HG02981 (cell line): ENCODE measurements around the gene DAPK1.

Source experiments
- ATAC-seq: cut with Tn5 transposase; IDR thresholded peaks from one replicate; pipeline ENCODE4 v1.9.1; 2021; ENCODE audit warnings: mild to moderate bottlenecking, moderate library complexity; ENCODE audit not compliant: unreplicated experiment

DAPK1 gene

DNA sequence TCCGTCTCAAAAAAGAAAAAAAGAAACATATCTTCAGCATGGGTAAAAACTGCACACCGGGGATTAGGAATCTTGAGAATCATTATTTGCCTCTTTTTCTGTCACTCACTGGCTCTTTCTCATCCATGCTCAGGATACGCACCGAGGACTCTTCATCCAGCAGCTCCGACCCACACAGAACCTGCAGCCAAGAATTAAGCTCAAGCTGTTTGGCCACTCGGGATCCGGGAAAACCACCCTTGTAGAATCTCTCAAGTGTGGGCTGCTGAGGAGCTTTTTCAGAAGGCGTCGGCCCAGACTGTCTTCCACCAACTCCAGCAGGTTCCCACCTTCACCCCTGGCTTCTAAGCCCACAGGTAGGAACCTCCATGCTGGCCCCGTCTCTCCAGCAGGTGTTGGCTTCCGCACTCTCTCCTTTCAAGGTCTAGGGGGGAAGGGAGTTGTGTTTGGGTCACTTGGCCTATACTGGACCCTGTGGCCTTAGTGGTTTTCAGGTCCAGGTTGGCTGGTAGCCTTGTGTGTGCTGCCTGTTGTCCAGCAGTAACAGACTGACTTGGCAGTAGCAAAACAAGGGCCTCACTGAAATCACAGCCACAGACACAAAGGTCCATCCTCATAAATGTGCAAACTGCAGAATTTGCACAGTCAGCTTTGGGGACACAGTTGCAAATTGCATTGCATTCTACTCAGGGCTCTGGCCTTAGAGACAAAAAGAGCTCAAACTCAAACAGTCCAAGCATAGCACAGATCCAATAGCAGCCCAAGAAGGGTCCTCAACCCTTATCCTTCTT is 183.8 kb downstream of the DAPK1 start:
- no peak for ATAC-seq

- ATAC-seq = no peak
Measured at GRCh38 chr9:87682085-87682484, 184.4 kb downstream of the DAPK1 start.

GRCh38 chr9:87682618-87683017 is 185.0 kb downstream of the DAPK1 start:
- no peak for ATAC-seq

DNA sequence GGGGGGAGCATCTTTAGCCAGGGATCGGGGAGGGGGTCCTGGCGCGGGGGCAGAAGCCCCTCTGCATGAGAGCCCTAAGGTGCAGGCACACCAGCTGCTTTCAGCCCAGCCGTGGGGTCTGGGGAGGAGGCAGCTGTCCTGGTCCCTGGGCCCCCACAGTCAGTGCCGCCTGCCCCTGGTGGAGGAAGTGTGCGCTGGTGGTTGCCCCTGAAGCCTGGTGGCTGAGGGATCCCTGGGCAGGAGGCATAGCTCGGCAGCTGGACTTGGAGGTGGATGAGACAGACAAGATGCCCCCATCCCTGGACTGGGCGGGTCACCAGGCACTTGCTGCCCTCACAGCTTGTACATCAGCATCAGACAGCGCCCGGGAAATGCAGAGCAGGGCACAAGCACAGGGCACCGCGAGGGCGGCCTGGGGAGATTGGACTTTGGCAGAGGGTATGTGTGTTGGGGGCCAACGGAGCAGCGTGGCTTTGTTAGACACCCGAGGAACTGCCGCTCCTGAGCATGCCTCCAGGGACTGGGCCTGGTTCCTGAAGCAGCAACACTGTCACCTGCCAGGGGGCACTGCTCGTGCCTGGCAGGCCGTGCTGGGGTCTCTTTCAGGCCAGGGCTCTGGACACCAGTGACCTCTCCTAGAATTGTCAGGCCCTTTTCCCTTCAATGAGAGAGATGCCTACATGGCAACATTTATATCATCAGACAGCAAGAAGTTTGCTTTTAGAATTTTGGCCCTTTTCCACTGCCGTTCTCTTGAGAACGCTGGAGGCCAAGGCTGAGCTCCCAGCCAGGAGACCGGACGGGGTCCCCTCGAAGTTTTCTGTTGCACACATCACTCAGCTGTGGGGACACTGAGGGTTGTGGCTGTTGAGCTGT is 186.3 kb downstream of the DAPK1 start:
- ATAC-seq = no peak

GRCh38 chr9:87684627-87685219 is 187.1 kb downstream of the DAPK1 start:
- no peak for ATAC-seq

- no peak for ATAC-seq
Measured at GRCh38 chr9:87685441-87685840, 187.8 kb downstream of the DAPK1 start.

GRCh38 chr9:87685871-87686519 is 188.3 kb downstream of the DAPK1 start:
- no peak for ATAC-seq

DNA sequence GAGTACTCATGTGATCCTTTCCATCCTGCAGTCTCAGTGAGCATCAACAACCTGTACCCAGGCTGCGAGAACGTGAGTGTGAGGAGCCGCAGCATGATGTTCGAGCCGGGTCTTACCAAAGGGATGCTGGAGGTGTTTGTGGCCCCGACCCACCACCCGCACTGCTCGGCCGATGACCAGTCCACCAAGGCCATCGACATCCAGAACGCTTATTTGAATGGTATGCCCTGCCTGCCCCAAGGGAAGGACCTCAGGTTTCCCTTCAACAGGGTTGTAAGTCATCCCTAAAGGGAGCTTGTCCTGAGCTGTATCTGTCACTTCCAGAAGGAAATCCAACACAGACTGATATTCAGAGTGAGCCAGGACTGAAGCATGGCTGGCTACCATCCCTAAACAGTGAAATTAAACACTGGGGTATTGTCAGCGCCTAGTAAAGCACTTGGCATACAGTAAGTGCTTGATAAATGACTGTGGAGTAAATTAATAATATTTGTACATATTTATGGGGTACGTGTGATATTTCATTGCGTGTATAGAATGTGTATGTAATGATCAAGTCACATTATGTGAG is 188.9 kb downstream of the DAPK1 start:
- ATAC-seq = no peak

DNA sequence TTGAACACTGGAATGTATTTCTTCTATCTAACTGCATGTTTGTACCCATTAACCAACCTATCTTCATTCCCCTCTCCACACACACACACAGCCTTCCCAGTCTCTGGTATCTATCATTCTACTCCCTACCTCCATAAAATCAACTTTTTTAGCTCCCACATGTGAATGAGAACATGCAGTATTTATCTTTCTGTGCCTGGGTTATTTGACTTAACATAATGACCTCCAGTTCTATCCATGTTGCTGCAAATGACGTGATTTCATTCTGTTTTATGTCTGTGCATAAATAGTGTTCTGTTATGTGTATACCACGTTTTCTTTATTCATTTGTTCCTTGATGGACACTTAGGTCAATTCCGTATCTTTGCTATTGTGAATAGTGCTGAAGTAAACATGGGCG is 189.5 kb downstream of the DAPK1 start:
- ATAC-seq = no peak

DNA sequence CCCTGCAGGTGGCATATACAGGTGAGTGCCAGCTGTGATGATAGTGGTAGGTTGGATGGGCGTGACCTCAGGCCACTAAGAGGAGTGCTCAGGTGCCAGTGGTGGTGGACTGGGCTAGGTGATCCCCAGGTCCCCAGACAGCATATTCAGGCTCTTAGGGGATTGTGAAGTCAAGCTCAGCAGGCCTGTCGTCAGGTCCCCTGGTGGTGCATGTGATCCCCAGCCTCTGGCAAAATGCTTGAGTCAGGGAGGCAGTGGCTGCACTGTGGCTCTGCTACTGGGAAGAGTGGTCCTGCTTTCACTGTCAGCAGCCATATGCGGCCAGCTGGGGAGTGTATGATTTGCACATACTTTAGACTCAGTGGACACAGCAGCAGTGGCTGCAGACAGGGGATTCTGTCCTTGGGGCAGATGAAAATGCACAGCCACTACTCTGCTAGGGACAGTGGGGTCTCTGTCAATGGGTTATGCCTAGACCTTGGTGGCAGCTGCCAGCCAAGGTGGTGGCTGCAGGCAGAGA is 196.6 kb downstream of the DAPK1 start:
- no peak for ATAC-seq

GRCh38 chr9:87695523-87695922 is 197.9 kb downstream of the DAPK1 start:
- ATAC-seq = no peak

DNA sequence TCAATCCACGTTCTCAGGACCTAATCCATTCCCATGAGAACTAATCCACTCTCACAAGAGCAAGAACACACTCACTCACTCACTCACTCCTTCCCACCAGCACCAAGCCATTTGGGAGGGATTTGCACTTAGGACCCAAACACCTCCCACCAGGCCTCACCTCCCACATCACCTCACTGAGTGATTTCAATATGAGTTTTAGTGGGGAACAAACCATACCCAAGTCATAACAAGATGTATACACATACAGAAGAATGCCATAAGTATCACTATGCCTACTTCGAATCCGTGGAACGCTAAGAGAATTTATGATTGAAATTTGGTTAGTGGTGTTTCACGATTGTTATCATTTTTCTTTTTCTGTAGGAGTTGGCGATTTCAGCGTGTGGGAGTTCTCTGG is 199.0 kb downstream of the DAPK1 start:
- no peak for ATAC-seq

DNA sequence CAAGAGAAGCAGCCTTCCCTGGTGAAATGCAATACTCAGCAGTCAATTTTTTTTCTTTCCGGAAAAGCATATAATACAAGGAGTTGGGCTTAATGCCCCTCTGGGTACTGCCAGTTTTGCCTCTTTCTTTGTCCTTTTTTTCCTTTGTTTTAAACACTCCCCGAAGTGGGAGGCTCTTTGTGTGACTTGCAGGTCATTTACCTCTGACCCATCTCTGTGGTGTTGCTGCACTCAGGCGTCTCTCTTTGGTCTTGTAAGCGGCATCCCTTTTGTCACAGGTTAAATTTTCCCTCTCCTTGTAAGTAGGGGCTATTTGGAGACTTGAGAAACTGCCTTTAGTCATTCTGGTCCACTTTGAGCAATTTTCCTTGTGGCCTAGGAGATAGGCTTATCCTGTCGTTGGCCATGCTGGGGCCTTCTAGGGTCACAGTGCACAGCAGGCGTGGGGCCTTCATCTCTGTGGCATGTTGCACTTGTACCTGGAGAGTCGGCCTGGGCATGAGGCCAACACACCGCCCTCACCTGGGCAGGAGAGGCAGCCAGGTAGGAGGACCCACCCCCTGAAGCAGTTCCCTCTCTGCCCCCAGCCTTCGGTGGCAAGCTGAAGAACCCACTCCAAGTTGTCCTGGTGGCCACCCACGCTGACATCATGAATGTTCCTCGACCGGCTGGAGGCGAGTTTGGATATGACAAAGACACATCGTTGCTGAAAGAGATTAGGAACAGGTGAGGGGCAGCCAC is 200.6 kb downstream of the DAPK1 start:
- ATAC-seq = no peak

DNA sequence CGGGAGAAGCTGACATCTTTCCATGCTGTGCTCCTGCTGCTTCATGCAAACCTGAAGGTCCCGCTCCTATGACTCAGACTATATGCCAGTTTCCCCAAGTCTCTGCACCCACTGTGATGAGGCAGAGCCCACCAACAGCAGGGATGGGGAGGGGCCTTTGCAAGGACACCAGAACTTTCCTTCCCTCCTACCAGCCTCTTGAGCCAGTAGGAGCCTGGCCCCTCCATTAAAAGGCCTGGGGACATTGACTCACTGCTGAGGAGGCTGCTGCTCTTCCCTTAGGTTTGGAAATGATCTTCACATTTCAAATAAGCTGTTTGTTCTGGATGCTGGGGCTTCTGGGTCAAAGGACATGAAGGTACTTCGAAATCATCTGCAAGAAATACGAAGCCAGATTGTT is 202.2 kb downstream of the DAPK1 start:
- ATAC-seq = no peak

- no peak for ATAC-seq
Measured at GRCh38 chr9:87701491-87701890, 203.8 kb downstream of the DAPK1 start.

DNA sequence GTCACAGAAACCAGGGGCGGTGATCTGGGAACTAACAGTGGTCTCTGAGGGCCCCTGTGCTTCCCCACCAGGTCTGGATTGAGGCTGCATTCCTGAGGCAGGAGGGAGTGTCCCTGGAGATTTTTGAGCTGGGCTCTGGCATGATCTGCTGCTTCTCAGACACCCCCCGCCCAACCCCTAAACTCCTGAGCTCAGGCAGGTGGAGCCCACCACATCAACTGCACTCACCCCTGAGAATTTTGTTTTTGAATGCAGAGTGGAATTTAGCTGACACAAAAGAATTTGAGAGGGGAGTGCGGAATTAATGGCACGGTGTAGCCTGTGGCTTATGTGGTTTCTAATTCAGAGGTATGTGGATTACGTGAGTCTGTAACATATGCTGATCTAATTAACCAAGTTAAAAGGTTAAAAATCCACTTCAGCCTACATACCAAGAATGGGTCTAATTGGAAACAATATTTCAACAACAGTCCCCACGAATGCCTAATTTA is 204.3 kb downstream of the DAPK1 start:
- ATAC-seq = no peak

- ATAC-seq = no peak
Measured at GRCh38 chr9:87702921-87703320, 205.3 kb downstream of the DAPK1 start.

DNA sequence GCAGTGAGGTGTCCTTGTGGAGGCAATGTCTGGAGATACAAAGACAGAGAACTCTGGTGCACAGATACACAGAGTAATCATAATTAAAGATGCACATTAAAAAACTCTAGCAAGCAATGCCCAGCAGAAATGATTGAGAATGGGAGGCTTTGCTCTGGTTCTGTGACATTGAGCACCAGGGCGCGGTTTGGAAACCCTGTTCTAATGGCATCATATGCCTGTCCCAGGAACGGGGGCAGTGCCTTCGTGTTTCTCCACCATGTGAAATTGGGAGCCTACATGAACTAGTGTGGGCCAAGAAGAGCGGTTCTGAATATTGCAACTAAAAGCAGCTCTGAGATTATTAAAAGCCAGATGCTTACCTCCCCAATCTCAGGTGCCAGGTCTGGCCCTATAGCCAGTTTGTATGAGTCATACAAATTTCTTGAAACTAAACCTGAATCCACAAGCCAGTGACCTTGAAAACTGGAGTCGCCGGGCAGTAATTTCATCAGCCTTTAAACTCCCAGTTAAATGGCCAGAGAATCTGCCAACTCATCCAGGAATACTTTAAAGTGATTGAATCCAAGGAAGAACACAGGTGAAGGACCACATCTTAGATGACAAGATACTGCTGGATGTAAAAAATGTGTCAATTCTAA is 206.1 kb downstream of the DAPK1 start:
- no peak for ATAC-seq

DNA sequence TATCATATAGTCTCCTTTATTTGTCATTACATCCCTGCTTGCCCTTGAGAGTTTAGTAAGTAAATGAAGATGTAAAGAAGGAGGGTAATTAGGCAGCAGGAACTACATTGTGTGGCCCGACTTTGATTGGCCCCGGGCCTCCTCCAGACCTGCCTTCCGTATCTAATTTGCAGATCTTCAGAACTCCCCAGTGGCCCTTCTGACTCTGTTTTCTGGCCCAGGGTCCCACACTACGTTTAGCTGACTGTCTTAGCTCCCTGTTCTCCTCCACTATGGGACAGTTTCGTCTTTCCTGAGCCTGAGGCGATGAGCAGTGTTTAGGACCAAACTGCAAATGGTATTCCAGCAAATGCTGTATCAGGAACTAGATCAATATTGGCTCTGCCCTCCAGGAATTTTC is 206.7 kb downstream of the DAPK1 start:
- ATAC-seq = no peak
